NB4 (cell line): ENCODE measurements around the gene TOP3B.

Experiments used
- DNase-seq: peaks from one replicate; pipeline ENCODE4 v3.0.0; 2010; ENCODE audit warnings: low read depth
- H3K4me3 ChIP-seq: one replicate; pipeline ENCODE4 v1.5.1; 2011; ENCODE audit warnings: mild to moderate bottlenecking, low read depth, low read length, moderate library complexity
- CTCF ChIP-seq: IDR thresholded peaks from one replicate; pipeline ENCODE4 v1.5.1; 2012; ENCODE audit warnings: low read depth, low read length
- MAX ChIP-seq: IDR thresholded peaks from 2 replicates; pipeline ENCODE4 v1.6.1; 2011; ENCODE audit warnings: low read depth, low read length
- MYC ChIP-seq: IDR thresholded peaks from 2 replicates; pipeline ENCODE4 v1.6.1; 2011; ENCODE audit warnings: low read depth, low read length
- POLR2A ChIP-seq: IDR thresholded peaks from 2 replicates; pipeline ENCODE4 v1.6.1; 2011; ENCODE audit warnings: mild to moderate bottlenecking; ENCODE audit not compliant: insufficient read length; ENCODE audit errors: extremely low read depth

Gene TOP3B

GRCh38 chr22:21995660-21996059 is 13.1 kb upstream of the TOP3B start:
- H3K4me3 ChIP-seq, result no peak overlapping the region
- TF ChIP-seq CTCF (no peak), POLR2A (no peak), MAX (no peak), MYC (no peak)
- DNase-seq, result no peak

- no peak for DNase-seq
- no peak overlapping the region for H3K4me3 ChIP-seq
- TF ChIP-seq MYC (no peak), MAX (no peak), CTCF (no peak), POLR2A (no peak)
Observed at GRCh38 chr22:21994881-21995444, 12.4 kb upstream of the TOP3B start.

- no peak overlapping the region for H3K4me3 ChIP-seq
- no peak for DNase-seq
- TF ChIP-seq POLR2A (no peak), CTCF (no peak), MYC (no peak), MAX (no peak)
Observed at GRCh38 chr22:21992593-21993237, 10.1 kb upstream of the TOP3B start.

- no peak for TF ChIP-seq MYC
- no peak for TF ChIP-seq MAX
- no peak for TF ChIP-seq POLR2A
- TF ChIP-seq CTCF, result no peak
- H3K4me3 ChIP-seq, result no peak overlapping the region
- no peak for DNase-seq
Observed at GRCh38 chr22:21991774-21992173, 9.2 kb upstream of the TOP3B start.

- TF ChIP-seq POLR2A (no peak), CTCF (no peak), MAX (no peak), MYC (no peak)
- no peak for DNase-seq
- H3K4me3 ChIP-seq, result no peak overlapping the region
Observed at GRCh38 chr22:21991304-21991596, 8.7 kb upstream of the TOP3B start.
